MCF 10A (cell line): ENCODE data around the gene TGFBI. TPM values are rescaled to one million over a fixed set of nuclear protein-coding genes. Genes with fewer than 3 reads are reported as not detected.

Experiments used
- BruUV-seq: library from RNA; stranded (reverse); fragments of 400-500 nt; replicated peaks from 2 replicates; lab custom pipeline; 2021; lab: Mats Ljungman, UMichigan
- CTCF ChIA-PET: fragments of 300-600 bp; sonication (Branson Sonifier 250); formaldehyde crosslinking; extraction: SDS; loops from one replicate; lab custom pipeline; 2021; ENCODE audit warnings: antibody characterized with exemption, inconsistent platforms; lab: Yijun Ruan, JAX
- POLR2A ChIA-PET: fragments of 300-600, 350-650 bp; sonication (Branson Sonifier 250); formaldehyde crosslinking; extraction: SDS; loops from one replicate; lab custom pipeline; 2020; ENCODE audit warnings: antibody characterized with exemption, inconsistent platforms; lab: Yijun Ruan, JAX
- DNase-seq: peaks from one replicate; pipeline ENCODE4 v3.0.0-alpha.2; 2018; ENCODE audit not compliant: unreplicated experiment
- H3K27ac Mint-ChIP-seq: one replicate; pipeline ENCODE4 v1.8.0; 2022; ENCODE audit warnings: mild to moderate bottlenecking, low read depth, mixed read lengths; ENCODE audit not compliant: unreplicated experiment
- H3K27me3 Mint-ChIP-seq: one replicate; pipeline ENCODE4 v1.8.0; 2022; ENCODE audit warnings: mixed read lengths; ENCODE audit not compliant: insufficient read depth, unreplicated experiment
- H3K36me3 Mint-ChIP-seq: one replicate; pipeline ENCODE4 v1.8.0; 2022; ENCODE audit warnings: mild to moderate bottlenecking, moderate library complexity, mixed read lengths; ENCODE audit not compliant: insufficient read depth, unreplicated experiment
- H3K4me1 Mint-ChIP-seq: one replicate; pipeline ENCODE4 v1.8.0; 2022; ENCODE audit warnings: mixed read lengths; ENCODE audit not compliant: insufficient read depth, unreplicated experiment
- H3K4me3 Mint-ChIP-seq: one replicate; pipeline ENCODE4 v1.8.0; 2022; ENCODE audit warnings: mild to moderate bottlenecking, moderate library complexity, mixed read lengths; ENCODE audit not compliant: unreplicated experiment
- H3K9me3 Mint-ChIP-seq: one replicate; pipeline ENCODE4 v1.8.0; 2022; ENCODE audit warnings: mixed read lengths; ENCODE audit not compliant: unreplicated experiment
- intact Hi-C: fragments of 100-400 bp; cut with micrococcal nuclease; formaldehyde crosslinking; loops from 2 replicates; pipeline ENCODE4 v1.14.1; 2022
- total RNA-seq: library from RNA; stranded (reverse); gene quantifications from 2 replicates; pipeline ENCODE4 v1.2.3, GENCODE V29; 2022
- TF ChIP-seq, protein P1 (sequence below): fragments of 200-600 bp; IDR thresholded peaks from one replicate; pipeline ENCODE4 v1.8.0; 2022; ENCODE audit warnings: antibody characterized with exemption, mild to moderate bottlenecking; ENCODE audit not compliant: unreplicated experiment

Gene TGFBI
- total RNA-seq, 1 experiment from 2014 or later: 892 TPM

DNA sequence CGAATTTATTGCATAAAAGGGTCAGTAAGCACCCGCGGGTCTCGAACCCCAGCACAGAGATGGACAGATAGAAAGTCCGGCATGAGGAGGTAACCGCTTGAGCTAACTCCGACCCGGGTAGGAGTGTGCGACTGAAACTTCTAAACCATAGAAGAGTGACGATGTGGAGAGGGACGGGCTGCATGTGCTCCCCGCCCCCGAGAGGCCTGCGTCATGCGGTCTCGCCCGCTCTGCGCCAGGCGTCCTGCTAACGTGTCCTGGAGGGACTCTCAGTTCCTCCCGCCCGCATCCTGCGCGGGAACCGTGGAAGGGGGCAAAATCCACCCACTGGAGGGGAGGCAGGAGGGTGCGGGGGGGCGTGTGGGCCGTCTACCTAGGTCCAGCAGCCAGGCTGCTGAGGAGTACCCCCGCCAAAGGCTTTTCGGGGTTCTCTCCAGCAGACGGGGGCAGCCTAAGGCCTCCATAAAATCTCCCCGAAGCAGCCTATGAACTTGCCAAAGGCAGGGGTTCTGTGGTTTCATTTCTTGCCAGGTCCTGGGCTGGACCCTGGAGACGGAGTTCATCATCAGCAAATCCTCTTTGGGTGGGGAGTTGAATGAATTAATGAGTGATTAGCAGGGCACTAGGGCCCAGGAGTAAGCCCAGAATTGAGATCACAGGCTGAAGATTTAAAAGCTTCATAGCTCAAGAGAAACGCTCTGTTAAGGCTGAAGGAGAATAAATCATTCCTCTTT is 51.9 kb downstream of the TGFBI start:
- H3K4me3 Mint-ChIP-seq: no peak overlapping the region
- H3K27me3 Mint-ChIP-seq: no peaks in the 10 kb centered on the region
- no TSS peak for BruUV-seq
- intact Hi-C loops: no loop called here
- H3K4me1 Mint-ChIP-seq: no peaks in the 10 kb centered on the region
- TF ChIP-seq, protein P1, sequence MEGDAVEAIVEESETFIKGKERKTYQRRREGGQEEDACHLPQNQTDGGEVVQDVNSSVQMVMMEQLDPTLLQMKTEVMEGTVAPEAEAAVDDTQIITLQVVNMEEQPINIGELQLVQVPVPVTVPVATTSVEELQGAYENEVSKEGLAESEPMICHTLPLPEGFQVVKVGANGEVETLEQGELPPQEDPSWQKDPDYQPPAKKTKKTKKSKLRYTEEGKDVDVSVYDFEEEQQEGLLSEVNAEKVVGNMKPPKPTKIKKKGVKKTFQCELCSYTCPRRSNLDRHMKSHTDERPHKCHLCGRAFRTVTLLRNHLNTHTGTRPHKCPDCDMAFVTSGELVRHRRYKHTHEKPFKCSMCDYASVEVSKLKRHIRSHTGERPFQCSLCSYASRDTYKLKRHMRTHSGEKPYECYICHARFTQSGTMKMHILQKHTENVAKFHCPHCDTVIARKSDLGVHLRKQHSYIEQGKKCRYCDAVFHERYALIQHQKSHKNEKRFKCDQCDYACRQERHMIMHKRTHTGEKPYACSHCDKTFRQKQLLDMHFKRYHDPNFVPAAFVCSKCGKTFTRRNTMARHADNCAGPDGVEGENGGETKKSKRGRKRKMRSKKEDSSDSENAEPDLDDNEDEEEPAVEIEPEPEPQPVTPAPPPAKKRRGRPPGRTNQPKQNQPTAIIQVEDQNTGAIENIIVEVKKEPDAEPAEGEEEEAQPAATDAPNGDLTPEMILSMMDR: no peak
- ChIA-PET CTCF (interaction anchor here (0.7 to 6.0 kb wide), 17 partner anchors 11 to 211 kb away, joined by 3 to 75 read pairs (median 7); no protein-coding TSS in a partner anchor), POLR2A (interaction anchor here (1.2 to 2.4 kb wide), 4 partner anchors 14 to 52 kb away, joined by 3 to 11 read pairs (median 4); partner anchors contain the start of genes SMAD5 and TGFBI)
- no peaks in the 10 kb centered on the region for H3K36me3 Mint-ChIP-seq
- no peak for DNase-seq
- H3K9me3 Mint-ChIP-seq: no peaks in the 10 kb centered on the region
- H3K27ac Mint-ChIP-seq: no peak overlapping the region

DNA sequence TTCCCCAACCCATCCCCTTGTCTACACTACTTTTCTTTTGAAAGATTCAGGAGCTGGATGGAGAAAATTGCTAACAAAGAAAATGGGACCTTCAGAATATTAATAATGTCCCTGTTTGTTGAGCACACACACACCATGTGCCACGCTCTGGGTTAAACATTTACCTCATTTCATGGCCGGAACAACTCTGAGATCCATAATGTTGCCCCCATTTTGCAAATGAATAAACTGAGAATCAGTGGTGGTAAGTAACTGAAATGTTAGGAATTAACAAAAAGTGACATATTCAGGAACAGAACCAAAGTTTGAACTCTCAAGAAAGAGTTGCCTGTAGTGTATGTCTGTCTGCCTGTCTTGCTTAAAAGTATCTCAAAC is 52.4 kb downstream of the TGFBI start:
- DNase-seq: no peak
- Mint-ChIP-seq H3K4me1 (no peaks in the 10 kb centered on the region), H3K27ac (no peak overlapping the region), H3K27me3 (no peaks in the 10 kb centered on the region), H3K9me3 (no peaks in the 10 kb centered on the region), H3K4me3 (no peak overlapping the region), H3K36me3 (no peaks in the 10 kb centered on the region)
- CTCF ChIA-PET: interaction anchor here (0.5 to 6.0 kb wide), 38 partner anchors 11 to 211 kb away, joined by 3 to 75 read pairs (median 6); no protein-coding TSS in a partner anchor
- intact Hi-C loops: no loop called here
- POLR2A ChIA-PET: interaction anchor here (0.7 to 2.4 kb wide), 7 partner anchors 14 to 193 kb away, joined by 3 to 11 read pairs (median 5); partner anchors contain the start of genes SMAD5 and TGFBI
- no TSS peak for BruUV-seq
- TF ChIP-seq, protein P1: no peak

DNA sequence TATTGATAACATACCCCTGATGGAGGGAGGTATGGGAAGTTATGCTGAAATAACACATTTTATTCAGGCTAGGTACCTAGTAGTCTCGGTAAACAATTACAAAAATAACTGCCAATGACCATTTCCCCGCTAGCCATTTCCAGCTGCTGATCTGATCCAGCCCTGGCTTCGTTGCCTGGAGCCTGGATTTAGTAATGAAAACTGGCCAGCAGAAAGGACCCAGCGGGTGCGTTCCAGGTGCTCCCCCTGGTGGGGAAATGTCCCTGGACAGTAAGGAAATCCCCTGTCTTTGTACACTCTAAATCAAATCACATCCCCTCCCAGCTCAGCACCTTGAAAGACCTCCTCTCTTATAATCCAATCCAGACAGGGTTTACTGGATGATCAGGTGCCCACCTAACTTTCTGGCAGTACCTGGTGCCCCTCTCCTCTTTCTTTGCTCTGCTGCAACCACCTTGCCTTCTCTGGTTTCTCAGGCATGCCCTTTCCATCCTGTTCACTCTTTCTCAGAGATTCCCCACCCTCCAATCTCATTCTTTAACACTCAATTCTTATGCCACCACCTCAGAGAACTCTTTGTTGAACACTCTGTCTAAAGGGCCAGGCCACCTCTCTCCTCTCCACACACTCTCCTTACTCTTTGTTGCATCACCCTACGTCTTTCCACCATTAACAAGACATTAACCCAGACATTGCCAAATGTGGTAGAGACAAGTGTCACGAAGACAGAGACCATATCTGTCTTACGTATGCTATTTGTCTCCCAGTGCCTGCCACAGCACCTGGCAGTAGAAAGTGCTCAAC is 53.8 kb downstream of the TGFBI start:
- Mint-ChIP-seq H3K27ac (no peak overlapping the region), H3K27me3 (no peaks in the 10 kb centered on the region), H3K4me1 (no peaks in the 10 kb centered on the region), H3K36me3 (no peaks in the 10 kb centered on the region), H3K4me3 (no peak overlapping the region), H3K9me3 (no peaks in the 10 kb centered on the region)
- DNase-seq: peak; percentile 85
- no TSS peak for BruUV-seq
- TF ChIP-seq, protein P1: peak; percentile 93
- intact Hi-C loops: loop anchor here (1.0 kb wide), 4 partner anchors 92 to 195 kb away; no protein-coding TSS in a partner anchor
- ChIA-PET POLR2A (interaction anchor here (0.5 to 2.4 kb wide), 12 partner anchors 16 to 277 kb away, joined by 3 to 11 read pairs (median 4); partner anchors contain the start of genes SMAD5 and TGFBI), CTCF (interaction anchor here (0.6 to 6.0 kb wide), 68 partner anchors 8 to 1986 kb away, joined by 3 to 75 read pairs (median 4); partner anchors contain the start of gene LECT2)
